Activated CD8-positive, alpha-beta T cell treated with anti-CD3 and anti-CD28 coated beads for 36 hours (primary cell): Measurements from ENCODE around the gene HMOX2. TPM values are rescaled to one million over a fixed set of nuclear protein-coding genes. Genes with fewer than 3 reads are reported as not detected.

Experiments used
- ATAC-seq: fragments of 200-7000 bp; cut with Tn5 transposase; one replicate; pipeline ENCODE4 v1.10.0; 2021; ENCODE audit warnings: mild to moderate bottlenecking, moderate library complexity
- CTCF ChIA-PET: fragments of 350-600 bp; sonication (Branson Sonifier 250); formaldehyde crosslinking; loops from one replicate; lab custom pipeline; 2021; ENCODE audit warnings: antibody characterized with exemption; lab: Charles Lee
- POLR2A ChIA-PET: fragments of 350-600 bp; sonication (Branson Sonifier 250); formaldehyde crosslinking; loops from one replicate; lab custom pipeline; 2021; ENCODE audit warnings: antibody characterized with exemption; lab: Charles Lee
- DNase-seq: peaks from one replicate; pipeline ENCODE4 v3.0.0-alpha.2; 2020
- H3K27ac Mint-ChIP-seq: one replicate; pipeline ENCODE4 v1.8.0; 2021; ENCODE audit warnings: mild to moderate bottlenecking, mixed read lengths
- H3K27me3 Mint-ChIP-seq: one replicate; pipeline ENCODE4 v1.8.0; 2021; ENCODE audit warnings: mixed read lengths
- H3K36me3 Mint-ChIP-seq: one replicate; pipeline ENCODE4 v1.8.0; 2021; ENCODE audit warnings: low read depth, mixed read lengths
- H3K4me1 Mint-ChIP-seq: one replicate; pipeline ENCODE4 v1.8.0; 2021; ENCODE audit warnings: low read depth, mixed read lengths
- H3K4me3 Mint-ChIP-seq: one replicate; pipeline ENCODE4 v1.8.0; 2021; ENCODE audit warnings: mild to moderate bottlenecking, moderate library complexity, mixed read lengths
- H3K9me3 Mint-ChIP-seq: one replicate; pipeline ENCODE4 v1.8.0; 2021; ENCODE audit warnings: mixed read lengths
- intact Hi-C: fragments of 100-400 bp; cut with micrococcal nuclease; formaldehyde crosslinking; loops from one replicate; pipeline ENCODE4 v1.10.0; 2022
- total RNA-seq, 2 experiments: library from RNA; stranded (reverse); gene quantifications; one replicate each; pipeline ENCODE4 v1.2.3, GENCODE V29; 2021
- TF ChIP-seq, protein P1 (sequence below): fragments of 200-600 bp; IDR thresholded peaks from one replicate; pipeline ENCODE4 v1.8.0; 2022; ENCODE audit warnings: antibody characterized with exemption, mild to moderate bottlenecking

The HMOX2 gene
- total RNA-seq, 2 experiments from 2014 or later, result 64.7 to 65.4 TPM

DNA sequence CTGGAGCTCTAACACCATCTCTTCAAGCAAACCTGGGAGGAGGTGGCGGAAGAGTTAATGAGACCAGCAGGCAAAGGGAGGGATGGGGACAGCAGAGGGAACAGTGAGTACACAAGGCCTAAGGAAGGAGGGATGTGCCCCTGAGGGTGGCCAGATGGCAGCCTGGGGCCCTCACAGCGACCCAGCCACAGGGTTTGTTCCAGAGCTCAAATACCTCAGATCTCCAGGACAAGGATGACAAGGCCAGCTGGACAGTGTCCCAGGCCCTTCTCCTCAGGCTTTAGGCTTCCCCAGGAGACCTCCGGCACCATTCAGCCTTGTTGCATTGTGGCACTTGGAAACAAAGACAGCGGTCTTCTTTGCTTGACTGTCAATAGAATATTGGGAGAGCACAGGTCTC is 47.5 kb downstream of the HMOX2 start:
- ChIA-PET POLR2A (interaction anchor here (0.8 to 1.2 kb wide), 2 partner anchors 17 to 101 kb away, joined by 3 read pairs; partner anchors contain the start of gene MGRN1), CTCF (interaction anchor here (1.0 to 1.8 kb wide), 3 partner anchors 13 to 18 kb away, joined by 3 to 5 read pairs (median 5); no protein-coding TSS in a partner anchor)
- Mint-ChIP-seq H3K4me1 (peaks cover 19% of the 10 kb centered on the region), H3K27me3 (no peaks in the 10 kb centered on the region), H3K27ac (no peak overlapping the region), H3K4me3 (no peak overlapping the region), H3K36me3 (no peaks in the 10 kb centered on the region), H3K9me3 (no peaks in the 10 kb centered on the region)
- ATAC-seq, result no peak
- no peak for DNase-seq
- intact Hi-C loops, result no loop called here
- TF ChIP-seq, protein P1, sequence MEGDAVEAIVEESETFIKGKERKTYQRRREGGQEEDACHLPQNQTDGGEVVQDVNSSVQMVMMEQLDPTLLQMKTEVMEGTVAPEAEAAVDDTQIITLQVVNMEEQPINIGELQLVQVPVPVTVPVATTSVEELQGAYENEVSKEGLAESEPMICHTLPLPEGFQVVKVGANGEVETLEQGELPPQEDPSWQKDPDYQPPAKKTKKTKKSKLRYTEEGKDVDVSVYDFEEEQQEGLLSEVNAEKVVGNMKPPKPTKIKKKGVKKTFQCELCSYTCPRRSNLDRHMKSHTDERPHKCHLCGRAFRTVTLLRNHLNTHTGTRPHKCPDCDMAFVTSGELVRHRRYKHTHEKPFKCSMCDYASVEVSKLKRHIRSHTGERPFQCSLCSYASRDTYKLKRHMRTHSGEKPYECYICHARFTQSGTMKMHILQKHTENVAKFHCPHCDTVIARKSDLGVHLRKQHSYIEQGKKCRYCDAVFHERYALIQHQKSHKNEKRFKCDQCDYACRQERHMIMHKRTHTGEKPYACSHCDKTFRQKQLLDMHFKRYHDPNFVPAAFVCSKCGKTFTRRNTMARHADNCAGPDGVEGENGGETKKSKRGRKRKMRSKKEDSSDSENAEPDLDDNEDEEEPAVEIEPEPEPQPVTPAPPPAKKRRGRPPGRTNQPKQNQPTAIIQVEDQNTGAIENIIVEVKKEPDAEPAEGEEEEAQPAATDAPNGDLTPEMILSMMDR, result no peak

DNA sequence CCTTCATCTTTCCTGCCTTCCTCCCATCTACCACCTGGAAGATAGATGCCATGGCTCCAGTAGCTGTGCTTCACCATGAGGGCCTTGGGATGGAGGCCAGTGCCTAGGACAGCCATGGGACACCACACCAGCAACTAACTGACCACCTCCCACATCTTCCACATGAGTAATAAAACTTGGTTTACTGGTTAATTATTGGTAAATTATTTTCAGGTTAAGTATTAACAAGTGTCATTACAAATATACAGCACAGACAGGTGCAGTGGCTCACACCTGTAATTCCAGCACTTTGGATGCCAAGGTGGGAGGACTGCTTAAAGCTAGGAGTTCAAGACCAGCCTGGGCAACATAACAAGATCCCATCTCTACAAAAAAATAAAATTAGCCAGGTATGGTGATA is 48.4 kb downstream of the HMOX2 start:
- no peak overlapping the region for H3K4me3 Mint-ChIP-seq
- TF ChIP-seq, protein P1, result no peak
- H3K27ac Mint-ChIP-seq, result no peak overlapping the region
- H3K9me3 Mint-ChIP-seq, result no peaks in the 10 kb centered on the region
- POLR2A ChIA-PET, result interaction anchor here (1.1 kb wide), 1 partner anchor 18 kb away, joined by 4 read pairs; no protein-coding TSS in a partner anchor
- H3K27me3 Mint-ChIP-seq, result no peaks in the 10 kb centered on the region
- H3K4me1 Mint-ChIP-seq, result peaks cover 27% of the 10 kb centered on the region
- DNase-seq (no peak), ATAC-seq (no peak)
- intact Hi-C loops, result no loop called here
- CTCF ChIA-PET, result interaction anchor here (0.8 to 1.2 kb wide), 3 partner anchors 12 to 24 kb away, joined by 3 to 5 read pairs (median 3); no protein-coding TSS in a partner anchor
- no peaks in the 10 kb centered on the region for H3K36me3 Mint-ChIP-seq

DNA sequence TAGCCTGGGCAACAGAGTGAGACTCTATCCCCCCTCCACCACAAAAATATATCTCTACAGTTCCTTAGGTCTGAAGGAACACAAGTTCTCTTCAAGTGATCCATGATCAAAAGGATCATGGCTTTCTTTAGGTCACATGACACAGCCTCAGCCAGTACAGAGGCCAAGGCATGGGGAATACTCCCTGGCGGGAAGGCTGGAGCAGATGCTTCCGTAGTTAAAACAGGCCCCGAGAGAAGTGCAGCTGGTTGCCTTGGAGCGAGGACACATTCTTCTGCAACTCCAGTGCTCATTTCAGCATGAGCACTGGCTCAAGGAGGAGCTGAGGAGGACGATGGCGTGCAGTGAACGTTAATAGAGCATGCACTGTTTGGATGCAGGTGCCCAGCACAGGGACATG is 48.9 kb downstream of the HMOX2 start:
- H3K36me3 Mint-ChIP-seq, result no peaks in the 10 kb centered on the region
- H3K27me3 Mint-ChIP-seq, result no peaks in the 10 kb centered on the region
- TF ChIP-seq, protein P1, result no peak
- ATAC-seq, result no peak
- DNase-seq, result no peak
- H3K9me3 Mint-ChIP-seq, result no peaks in the 10 kb centered on the region
- ChIA-PET CTCF (interaction anchor here (1.1 to 1.2 kb wide), 2 partner anchors 13 to 23 kb away, joined by 3 to 4 read pairs; no protein-coding TSS in a partner anchor), POLR2A (interaction anchor here (0.9 to 1.1 kb wide), 3 partner anchors 19 to 31 kb away, joined by 3 to 4 read pairs (median 3); no protein-coding TSS in a partner anchor)
- H3K4me3 Mint-ChIP-seq, result no peak overlapping the region
- H3K27ac Mint-ChIP-seq, result no peak overlapping the region
- H3K4me1 Mint-ChIP-seq, result peaks cover 32% of the 10 kb centered on the region
- intact Hi-C loops, result no loop called here

DNA sequence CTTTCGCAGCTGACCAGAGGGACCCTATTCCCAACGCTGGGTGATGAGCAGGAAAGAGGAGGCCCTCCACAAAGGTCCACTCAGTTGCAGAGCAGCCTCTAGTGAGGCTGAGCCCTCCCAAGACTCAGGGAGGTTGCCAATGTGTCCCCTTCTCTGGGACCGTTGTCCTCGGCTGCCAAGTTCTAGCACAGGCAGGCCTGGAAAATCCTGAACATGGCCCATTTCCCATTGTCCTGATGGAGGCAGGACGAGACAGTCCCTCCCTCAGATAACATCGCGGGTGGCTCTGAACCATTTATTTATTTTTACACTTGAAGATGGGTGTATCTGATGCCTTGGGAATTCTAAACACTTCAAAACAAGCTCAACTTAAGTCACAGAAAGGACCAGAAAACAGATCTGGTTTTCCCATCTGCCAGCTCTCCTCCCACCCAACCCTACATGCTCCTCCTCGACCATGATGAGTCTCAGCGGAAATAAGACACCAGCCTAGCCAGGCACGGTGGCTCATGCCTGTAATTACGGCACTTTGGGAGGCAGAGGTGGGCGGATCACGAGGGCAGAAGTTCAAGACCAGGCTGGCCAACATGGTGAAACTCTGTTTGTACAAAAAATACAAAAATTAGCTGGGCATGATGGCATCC is 49.6 kb downstream of the HMOX2 start:
- no peak overlapping the region for H3K4me3 Mint-ChIP-seq
- POLR2A ChIA-PET, result interaction anchor here (0.9 to 1.1 kb wide), 2 partner anchors 22 to 32 kb away, joined by 3 read pairs; no protein-coding TSS in a partner anchor
- H3K27ac Mint-ChIP-seq, result no peak overlapping the region
- CTCF ChIA-PET, result interaction anchor here (0.6 to 1.2 kb wide), 5 partner anchors 14 to 135 kb away, joined by 3 to 5 read pairs (median 4); no protein-coding TSS in a partner anchor
- H3K36me3 Mint-ChIP-seq, result peaks cover 2% of the 10 kb centered on the region
- TF ChIP-seq, protein P1, result no peak
- no peaks in the 10 kb centered on the region for H3K27me3 Mint-ChIP-seq
- no peaks in the 10 kb centered on the region for H3K9me3 Mint-ChIP-seq
- intact Hi-C loops, result no loop called here
- peaks cover 37% of the 10 kb centered on the region for H3K4me1 Mint-ChIP-seq
- no peak for ATAC-seq
- no peak for DNase-seq
